ENCODE measurements around the gene SSBP3. TPM values are rescaled to one million over a fixed set of nuclear protein-coding genes. Genes with fewer than 3 reads are reported as not detected.

SSBP3 gene
- total and polyA plus RNA-seq, 9 of the 15 experiments (the other 6 are each of a cell fraction or from before 2014, with no cell fraction given): 8.7 to 108 (median 33.8) TPM

GRCh38 chr1:54407404-54408146 lies 1.4 kb upstream of the SSBP3 start (continued):
- TF ChIP-seq HDAC2 (IDR thresholded peaks at IDR 0.05) (peak; percentile 74), FOS (IDR thresholded peaks at IDR 0.05; ENCODE audit: extremely low read depth, insufficient read length) (peak; percentile 47), ZKSCAN8 (CRISPR knock-in tag; IDR thresholded peaks at IDR 0.05) (peak; percentile 76; the same call in 1 of the 2 replicates), DMBX1 (CRISPR knock-in tag; IDR thresholded peaks at IDR 0.05; ENCODE audit: borderline replicate concordance) (0 out of 2 replicates have a peak, but pooled peaks have one; percentile 12), BRD4 (IDR thresholded peaks at IDR 0.05) (0 out of 2 replicates have a peak, but pooled peaks have one; percentile 50), ATF1 (CRISPR knock-in tag; IDR thresholded peaks at IDR 0.05) (no peak), ATF1 (tag; IDR thresholded peaks at IDR 0.05) (peak; percentile 76), ETV1 (tag; conservative IDR thresholded peaks at IDR 0.05; ENCODE audit: low read depth) (0 out of 2 replicates have a peak, but pooled peaks have one; percentile 7), RAD51 (IDR thresholded peaks at IDR 0.05; ENCODE audit: borderline replicate concordance, low read depth) (peak; percentile 38; the same call in 1 of the 2 replicates), BRF1 (IDR thresholded peaks at IDR 0.05; ENCODE audit: borderline replicate concordance, extremely low read depth, insufficient read length) (no peak), ZNF239 (CRISPR knock-in tag; IDR thresholded peaks at IDR 0.05) (no peak), POLR2A (conservative IDR thresholded peaks at IDR 0.05) (peak; percentile 64), NR2C2 (CRISPR knock-in tag; IDR thresholded peaks at IDR 0.05) (no peak), NR2C2 (tag; IDR thresholded peaks at IDR 0.05) (peak; percentile 93), FOXM1 (IDR thresholded peaks at IDR 0.05; ENCODE audit: low read depth) (peak; percentile 92), FOXM1 (CRISPR knock-in tag; IDR thresholded peaks at IDR 0.05; ENCODE audit: low read depth) (no peak), NCOA1 (IDR thresholded peaks at IDR 0.05; ENCODE audit: low read depth) (peak; percentile 45; the same call in 1 of the 2 replicates)
- TF ChIP-seq, protein P1, sequence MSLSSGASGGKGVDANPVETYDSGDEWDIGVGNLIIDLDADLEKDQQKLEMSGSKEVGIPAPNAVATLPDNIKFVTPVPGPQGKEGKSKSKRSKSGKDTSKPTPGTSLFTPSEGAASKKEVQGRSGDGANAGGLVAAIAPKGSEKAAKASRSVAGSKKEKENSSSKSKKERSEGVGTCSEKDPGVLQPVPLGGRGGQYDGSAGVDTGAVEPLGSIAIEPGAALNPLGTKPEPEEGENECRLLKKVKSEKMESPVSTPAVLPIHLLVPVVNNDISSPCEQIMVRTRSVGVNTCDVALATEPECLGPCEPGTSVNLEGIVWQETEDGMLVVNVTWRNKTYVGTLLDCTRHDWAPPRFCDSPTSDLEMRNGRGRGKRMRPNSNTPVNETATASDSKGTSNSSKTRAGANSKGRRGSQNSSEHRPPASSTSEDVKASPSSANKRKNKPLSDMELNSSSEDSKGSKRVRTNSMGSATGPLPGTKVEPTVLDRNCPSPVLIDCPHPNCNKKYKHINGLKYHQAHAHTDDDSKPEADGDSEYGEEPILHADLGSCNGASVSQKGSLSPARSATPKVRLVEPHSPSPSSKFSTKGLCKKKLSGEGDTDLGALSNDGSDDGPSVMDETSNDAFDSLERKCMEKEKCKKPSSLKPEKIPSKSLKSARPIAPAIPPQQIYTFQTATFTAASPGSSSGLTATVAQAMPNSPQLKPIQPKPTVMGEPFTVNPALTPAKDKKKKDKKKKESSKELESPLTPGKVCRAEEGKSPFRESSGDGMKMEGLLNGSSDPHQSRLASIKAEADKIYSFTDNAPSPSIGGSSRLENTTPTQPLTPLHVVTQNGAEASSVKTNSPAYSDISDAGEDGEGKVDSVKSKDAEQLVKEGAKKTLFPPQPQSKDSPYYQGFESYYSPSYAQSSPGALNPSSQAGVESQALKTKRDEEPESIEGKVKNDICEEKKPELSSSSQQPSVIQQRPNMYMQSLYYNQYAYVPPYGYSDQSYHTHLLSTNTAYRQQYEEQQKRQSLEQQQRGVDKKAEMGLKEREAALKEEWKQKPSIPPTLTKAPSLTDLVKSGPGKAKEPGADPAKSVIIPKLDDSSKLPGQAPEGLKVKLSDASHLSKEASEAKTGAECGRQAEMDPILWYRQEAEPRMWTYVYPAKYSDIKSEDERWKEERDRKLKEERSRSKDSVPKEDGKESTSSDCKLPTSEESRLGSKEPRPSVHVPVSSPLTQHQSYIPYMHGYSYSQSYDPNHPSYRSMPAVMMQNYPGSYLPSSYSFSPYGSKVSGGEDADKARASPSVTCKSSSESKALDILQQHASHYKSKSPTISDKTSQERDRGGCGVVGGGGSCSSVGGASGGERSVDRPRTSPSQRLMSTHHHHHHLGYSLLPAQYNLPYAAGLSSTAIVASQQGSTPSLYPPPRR (CRISPR knock-in tag; IDR thresholded peaks at IDR 0.05; ENCODE audit: borderline replicate concordance): no peak
- TF ChIP-seq, protein P2, sequence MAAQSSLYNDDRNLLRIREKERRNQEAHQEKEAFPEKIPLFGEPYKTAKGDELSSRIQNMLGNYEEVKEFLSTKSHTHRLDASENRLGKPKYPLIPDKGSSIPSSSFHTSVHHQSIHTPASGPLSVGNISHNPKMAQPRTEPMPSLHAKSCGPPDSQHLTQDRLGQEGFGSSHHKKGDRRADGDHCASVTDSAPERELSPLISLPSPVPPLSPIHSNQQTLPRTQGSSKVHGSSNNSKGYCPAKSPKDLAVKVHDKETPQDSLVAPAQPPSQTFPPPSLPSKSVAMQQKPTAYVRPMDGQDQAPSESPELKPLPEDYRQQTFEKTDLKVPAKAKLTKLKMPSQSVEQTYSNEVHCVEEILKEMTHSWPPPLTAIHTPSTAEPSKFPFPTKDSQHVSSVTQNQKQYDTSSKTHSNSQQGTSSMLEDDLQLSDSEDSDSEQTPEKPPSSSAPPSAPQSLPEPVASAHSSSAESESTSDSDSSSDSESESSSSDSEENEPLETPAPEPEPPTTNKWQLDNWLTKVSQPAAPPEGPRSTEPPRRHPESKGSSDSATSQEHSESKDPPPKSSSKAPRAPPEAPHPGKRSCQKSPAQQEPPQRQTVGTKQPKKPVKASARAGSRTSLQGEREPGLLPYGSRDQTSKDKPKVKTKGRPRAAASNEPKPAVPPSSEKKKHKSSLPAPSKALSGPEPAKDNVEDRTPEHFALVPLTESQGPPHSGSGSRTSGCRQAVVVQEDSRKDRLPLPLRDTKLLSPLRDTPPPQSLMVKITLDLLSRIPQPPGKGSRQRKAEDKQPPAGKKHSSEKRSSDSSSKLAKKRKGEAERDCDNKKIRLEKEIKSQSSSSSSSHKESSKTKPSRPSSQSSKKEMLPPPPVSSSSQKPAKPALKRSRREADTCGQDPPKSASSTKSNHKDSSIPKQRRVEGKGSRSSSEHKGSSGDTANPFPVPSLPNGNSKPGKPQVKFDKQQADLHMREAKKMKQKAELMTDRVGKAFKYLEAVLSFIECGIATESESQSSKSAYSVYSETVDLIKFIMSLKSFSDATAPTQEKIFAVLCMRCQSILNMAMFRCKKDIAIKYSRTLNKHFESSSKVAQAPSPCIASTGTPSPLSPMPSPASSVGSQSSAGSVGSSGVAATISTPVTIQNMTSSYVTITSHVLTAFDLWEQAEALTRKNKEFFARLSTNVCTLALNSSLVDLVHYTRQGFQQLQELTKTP (IDR thresholded peaks at IDR 0.05; ENCODE audit: low read depth in 1 of 2, partially characterized antibody in 2 of 2): peak; percentile 60 to 89
